NOMO-1 treated with DMSO at 0.1 percent for 48 hours (cell line): ENCODE data around the gene ATP1A1.
A peak's percentile ranks its signal among the peaks of the same experiment; 100 is the strongest.

ENCODE experiments used
- DNase-seq: peaks from one replicate; lab custom pipeline; 2025; ENCODE audit not compliant: unreplicated experiment; lab: John Stamatoyannopoulos, UW

The ATP1A1 gene

GRCh38 chr1:116370181-116370580 is 2.9 kb upstream of the ATP1A1 start:
- no peak for DNase-seq

DNA sequence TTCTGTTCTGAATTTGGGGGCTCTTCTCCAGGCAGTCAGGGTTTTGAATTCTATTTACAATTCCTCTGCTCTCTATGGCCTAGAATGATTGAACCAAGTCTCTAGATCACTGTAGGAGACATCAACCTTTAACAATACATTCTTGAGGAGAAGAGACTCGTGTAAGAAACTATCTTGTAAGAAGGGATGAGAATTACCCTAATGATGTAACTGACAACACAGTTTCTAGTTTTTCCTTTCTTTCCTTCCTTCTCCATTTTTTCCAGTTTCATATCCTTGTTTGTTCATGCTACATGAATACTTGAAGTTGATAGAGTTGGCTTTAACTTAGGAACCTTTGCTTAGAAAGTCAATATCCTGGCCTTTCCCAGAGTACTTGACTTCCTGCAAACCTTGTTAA is 1.3 kb upstream of the ATP1A1 start:
- no peak for DNase-seq

DNA sequence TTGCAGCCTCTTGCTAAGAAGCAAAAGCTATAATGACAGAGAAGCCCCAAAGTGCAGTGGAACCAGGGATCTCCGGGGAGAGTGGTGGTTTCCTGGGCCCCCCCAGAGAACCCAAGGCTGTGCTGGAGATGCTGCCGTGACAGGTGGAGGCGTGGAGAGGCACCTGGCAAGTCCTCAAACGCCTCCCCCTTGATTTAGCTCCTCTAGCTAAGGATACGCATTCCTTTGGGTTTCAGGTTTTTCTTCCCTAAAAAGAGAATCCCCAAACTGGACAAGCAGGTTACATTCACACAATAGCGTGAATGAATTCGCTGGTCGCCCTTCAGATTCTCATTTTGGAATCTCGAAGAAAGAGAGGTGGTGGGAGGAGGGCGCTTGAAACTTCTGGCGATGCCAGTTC is 853 bp upstream of the ATP1A1 start:
- no peak for DNase-seq

DNA sequence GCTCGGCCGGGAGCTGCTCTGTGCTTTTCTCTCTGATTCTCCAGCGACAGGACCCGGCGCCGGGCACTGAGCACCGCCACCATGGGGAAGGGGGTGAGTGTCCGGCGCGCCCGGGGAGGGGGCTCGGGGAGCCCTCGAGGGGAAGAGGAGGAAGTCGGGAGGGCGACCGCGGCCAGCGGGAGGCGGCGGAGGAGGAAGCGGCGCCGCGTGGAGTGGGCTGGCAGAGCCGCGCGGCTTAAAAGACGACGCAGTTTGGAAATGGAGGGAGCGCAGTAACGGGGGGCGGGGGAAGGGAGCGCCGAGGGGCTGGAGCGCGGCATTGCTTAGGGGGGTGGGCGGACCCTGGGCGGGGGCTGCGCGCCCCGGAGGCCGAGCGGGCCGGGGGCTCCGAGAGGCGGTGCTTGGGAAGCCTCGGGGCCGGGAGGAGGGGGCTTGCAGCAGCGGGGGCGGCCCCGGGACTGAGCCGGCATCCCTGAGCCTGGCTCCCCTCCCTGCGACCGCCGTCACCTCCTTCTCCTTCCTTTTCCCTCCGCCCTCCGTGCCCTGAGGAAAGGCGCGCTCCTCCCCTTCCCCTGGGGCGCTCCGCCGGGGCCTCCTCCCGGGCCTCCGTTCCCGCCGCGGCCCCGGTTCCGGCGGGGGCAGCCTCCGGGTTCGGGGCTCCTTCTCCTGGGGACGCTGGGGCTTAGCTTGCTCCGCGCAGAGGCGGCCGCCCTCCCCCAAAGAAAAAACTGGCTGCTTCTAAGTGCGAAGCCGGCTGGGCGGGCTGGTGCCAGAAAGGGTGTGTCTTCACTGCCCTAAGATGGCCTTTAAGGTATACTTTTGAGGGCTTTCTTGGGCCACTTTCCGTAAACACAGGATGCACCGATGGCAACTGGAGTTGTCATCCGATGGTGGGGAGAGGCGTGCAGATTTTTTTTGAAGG is 648 bp downstream of the ATP1A1 start:
- peak; percentile 48 for DNase-seq

GRCh38 chr1:116374353-116375147 is 1.5 kb downstream of the ATP1A1 start:
- no peak for DNase-seq

- no peak for DNase-seq
These were observed 2.3 kb downstream of the ATP1A1 start for GRCh38 chr1:116375148-116375886.

DNA sequence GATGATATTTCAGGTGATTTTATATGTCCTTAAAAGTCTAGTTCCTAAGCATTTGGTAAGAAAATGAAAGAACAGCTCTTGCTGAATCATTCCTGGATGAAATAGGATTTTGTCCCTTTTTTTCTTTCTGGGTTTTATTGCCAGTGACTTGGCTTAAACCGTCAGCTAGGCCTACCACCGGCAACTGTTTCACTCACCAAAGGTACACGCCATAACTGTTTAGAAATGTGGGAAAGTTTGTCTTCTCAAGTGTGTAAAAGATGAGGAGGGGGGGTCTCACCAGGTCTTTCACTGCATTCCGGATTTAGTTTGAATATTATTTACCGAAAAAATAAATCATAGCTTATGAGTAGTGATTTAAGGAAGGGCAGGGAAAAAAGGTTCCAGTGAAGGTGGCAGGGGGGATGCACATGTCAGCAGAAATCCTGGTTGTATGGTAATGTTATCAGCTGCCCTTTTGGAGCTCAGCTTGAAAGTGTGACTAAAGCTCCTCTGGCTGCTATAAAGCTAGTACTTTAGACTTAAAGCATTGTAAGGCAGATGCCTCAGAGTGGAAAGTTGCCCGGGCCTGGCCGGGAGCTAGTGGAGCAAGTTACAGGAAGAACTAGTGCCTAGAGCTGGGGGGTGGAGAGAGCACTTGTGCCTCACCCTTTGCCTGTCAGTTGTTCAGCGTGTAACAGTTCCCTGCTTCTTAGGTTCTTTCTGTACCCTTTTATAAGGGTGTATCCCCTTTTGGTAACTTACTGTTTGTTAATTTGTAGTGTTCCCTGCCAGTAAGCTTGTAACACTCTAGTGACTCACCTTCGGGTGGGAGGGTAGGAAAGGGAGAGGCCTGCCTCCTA is 3.1 kb downstream of the ATP1A1 start:
- no peak for DNase-seq

DNA sequence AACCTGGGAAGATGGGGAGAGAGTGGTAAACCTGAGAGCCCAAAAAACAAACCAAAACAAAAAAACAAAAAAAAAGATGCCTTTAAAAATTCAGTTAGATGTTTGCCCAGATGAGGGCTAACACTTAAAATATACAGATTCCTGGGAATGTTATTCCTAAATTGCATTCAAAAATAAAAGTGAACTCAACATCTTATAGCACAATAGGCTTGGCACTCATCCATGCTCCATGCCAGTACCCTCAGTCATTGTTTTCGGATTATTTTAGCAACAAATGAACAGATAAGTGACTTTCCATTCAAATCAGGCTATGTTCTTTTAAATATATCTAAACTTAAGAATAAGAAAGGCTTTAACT is 3.7 kb downstream of the ATP1A1 start:
- DNase-seq = no peak

DNA sequence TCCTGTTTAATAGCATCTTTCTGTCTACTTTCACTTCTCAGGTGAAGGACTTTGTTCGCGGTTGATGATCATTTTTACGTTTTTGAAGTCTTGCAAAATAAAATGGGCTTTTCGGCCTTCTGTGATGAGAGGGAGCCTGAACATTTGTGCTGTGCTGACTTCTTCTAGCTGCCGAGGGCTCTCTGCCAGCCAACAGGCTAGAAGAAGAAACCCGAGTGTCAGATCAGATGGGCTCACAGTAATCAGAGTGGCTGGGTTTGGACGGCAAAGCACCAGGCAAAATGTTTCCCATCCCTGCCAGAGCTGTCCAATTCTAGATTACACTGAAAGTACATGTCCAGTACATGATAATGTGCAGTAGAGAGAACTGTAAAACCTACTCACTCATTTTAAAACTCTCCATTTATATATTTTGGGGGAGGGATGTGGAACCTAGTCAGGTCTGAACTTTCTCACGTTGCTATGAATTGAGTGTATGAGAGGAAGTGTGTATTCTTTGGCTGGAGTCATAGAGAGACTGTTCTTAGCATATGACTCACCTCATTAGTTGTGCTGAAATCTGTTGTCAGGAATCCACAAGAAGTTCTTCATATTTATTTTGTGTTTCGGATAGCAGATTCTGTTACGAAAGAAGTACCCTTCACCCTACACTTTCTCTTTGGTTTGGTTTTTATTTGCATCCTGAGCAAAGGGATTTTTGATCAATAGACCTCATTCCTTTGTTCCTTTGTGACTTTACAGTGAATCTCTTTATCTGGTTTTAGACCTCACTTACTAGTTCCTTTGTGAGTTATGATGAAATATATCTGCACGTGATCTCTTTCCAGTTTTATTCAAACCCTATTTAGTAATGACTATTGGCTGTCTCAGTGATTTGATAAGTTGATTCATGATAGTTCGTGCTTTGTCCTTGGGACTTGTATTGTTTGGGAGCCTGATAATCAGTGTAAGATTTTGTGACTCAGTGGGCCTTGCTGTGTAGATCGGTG is 4.8 kb downstream of the ATP1A1 start:
- peak; percentile 96 for DNase-seq

- DNase-seq = no peak
These were observed 6.1 kb downstream of the ATP1A1 start for GRCh38 chr1:116379057-116379630.

DNA sequence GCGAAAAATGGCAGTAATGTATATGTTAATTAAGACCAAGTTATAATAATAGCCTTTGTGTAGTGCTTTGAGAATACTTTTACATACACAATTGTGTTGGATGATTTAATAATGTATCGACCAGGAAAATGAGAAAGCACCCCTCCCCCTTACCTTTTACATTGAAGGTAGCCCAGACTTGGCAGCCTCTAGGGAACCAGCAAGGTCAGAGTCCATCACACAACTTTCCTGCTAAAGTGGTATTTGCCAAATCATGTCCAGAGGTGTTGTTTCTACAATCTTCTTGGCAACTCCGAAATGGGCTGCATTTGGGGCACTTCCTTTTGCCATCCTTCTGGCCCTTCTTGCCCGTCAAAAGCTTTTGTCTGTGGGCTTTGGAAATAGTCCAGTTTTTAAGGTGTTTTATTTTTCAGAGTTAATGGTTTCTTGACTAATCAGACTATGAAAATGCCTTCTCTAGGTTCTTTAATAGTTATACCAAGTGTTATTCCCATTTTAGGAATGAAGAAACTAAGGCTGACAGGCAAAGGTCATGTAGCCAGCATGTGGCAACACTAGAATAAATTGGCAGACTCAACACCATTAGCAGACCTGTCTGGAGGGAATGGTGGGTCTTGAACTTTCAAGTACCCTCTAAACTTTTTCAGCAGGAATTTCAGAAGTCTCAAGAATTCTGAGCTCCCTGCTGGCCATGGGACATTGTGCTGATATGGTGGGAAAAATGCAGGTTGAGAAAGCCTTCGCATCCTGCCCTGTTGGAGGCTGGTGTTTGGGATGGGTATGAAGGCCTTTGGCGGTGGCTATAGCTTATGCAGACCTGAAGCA is 6.8 kb downstream of the ATP1A1 start:
- no peak for DNase-seq

- DNase-seq = no peak
These were observed 7.6 kb downstream of the ATP1A1 start for GRCh38 chr1:116380499-116381242.

- DNase-seq = no peak
These were observed 9.3 kb downstream of the ATP1A1 start for GRCh38 chr1:116382321-116382720.

DNA sequence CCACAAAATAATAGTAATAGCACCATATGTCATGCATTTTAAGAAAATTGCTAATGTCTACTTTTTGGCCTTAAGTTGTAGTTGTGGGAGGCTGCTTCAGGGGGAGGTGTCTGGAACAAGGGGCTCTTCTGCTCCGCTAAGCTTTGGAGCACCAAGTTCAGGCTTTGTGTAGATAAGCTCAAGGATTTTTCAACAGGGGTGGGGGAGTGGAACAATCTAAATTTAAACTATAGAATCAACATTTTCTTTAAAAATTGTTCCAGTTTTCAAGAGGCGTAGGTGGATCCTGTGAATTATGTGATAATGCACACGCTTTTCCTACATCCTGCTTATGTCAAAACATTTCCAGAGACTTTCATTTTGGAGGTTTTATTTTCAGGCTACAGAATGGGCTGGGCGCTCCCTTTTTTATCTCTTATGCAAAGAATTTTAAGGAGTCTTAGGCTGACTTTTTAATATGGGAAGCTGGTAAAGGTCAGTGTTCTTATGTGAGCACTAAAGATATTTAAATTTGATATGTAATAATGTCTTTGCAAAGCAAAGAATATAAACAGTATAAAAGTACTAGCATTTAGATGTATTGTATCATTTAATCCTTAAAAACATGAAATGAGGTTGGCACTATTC is 9.9 kb downstream of the ATP1A1 start:
- DNase-seq = no peak

- no peak for DNase-seq
These were observed 13.0 kb downstream of the ATP1A1 start for GRCh38 chr1:116386042-116386441.

GRCh38 chr1:116387551-116387950 is 14.5 kb downstream of the ATP1A1 start:
- DNase-seq = no peak

- no peak for DNase-seq
These were observed 15.1 kb downstream of the ATP1A1 start for GRCh38 chr1:116388122-116388521.
